Fibroblast of lung (primary cell): Measurements from ENCODE around the gene HPCAL1. TPM values are rescaled to one million over a fixed set of nuclear protein-coding genes. Genes with fewer than 3 reads are reported as not detected.

Source experiments
- DNase-seq, 2 donors: peaks; one replicate each; pipeline versions ENCODE4 v3.0.0 to v3.0.0-alpha.2; 2010; ENCODE audit warnings: low read depth in 2 of 2
- H2AFZ ChIP-seq: 2 replicates; pipeline ENCODE4 v1.5.1; 2012; ENCODE audit warnings: low read length, control low read depth, inconsistent platforms
- H3K27ac ChIP-seq: 2 replicates; pipeline ENCODE4 v1.5.1; 2011; ENCODE audit warnings: low read length, control low read depth; ENCODE audit not compliant: insufficient read depth
- H3K27me3 ChIP-seq: 2 replicates; pipeline ENCODE4 v1.5.1; 2011; ENCODE audit warnings: mild to moderate bottlenecking, low read length; ENCODE audit not compliant: control insufficient read depth, insufficient read depth
- H3K36me3 ChIP-seq: 2 replicates; pipeline ENCODE4 v1.5.1; 2011; ENCODE audit warnings: low read length; ENCODE audit not compliant: control insufficient read depth, insufficient read depth
- H3K4me1 ChIP-seq: 2 replicates; pipeline ENCODE4 v1.5.1; 2011; ENCODE audit warnings: low read length; ENCODE audit not compliant: control insufficient read depth, insufficient read depth; ENCODE audit errors: extremely low read depth
- H3K4me2 ChIP-seq: 2 replicates; pipeline ENCODE4 v1.5.1; 2011; ENCODE audit warnings: low read length, control low read depth; ENCODE audit not compliant: insufficient read depth; ENCODE audit errors: extremely low read depth
- H3K4me3 ChIP-seq, 4 experiments: fragments of 200-600 bp in 1 of 4; sonication (generic) in 1 of 4; replicated peaks in 1 of 4; 2 replicates each; pipeline ENCODE4 v1.5.1; 2011 to 2016; ENCODE audit warnings: low read length in 4 of 4, low read depth in 3 of 4, mild to moderate bottlenecking in 3 of 4, control low read depth in 2 of 4, inconsistent platforms in 1 of 4, mixed read lengths in 1 of 4; ENCODE audit not compliant: insufficient read depth in 1 of 4; ENCODE audit errors: control extremely low read depth in 1 of 4
- H3K79me2 ChIP-seq: 2 replicates; pipeline ENCODE4 v1.5.1; 2012; ENCODE audit warnings: mild to moderate bottlenecking, low read length, inconsistent platforms; ENCODE audit not compliant: control insufficient read depth, insufficient read depth
- H3K9ac ChIP-seq: 2 replicates; pipeline ENCODE4 v1.5.1; 2011; ENCODE audit warnings: mild to moderate bottlenecking, low read length, control low read depth; ENCODE audit not compliant: insufficient read depth
- H3K9me3 ChIP-seq: 2 replicates; pipeline ENCODE4 v1.5.1; 2012; ENCODE audit warnings: low read depth, low read length; ENCODE audit not compliant: control insufficient read depth, insufficient read depth
- H4K20me1 ChIP-seq: 2 replicates; pipeline ENCODE4 v1.5.1; 2011; ENCODE audit warnings: low read length; ENCODE audit not compliant: control insufficient read depth, insufficient read depth; ENCODE audit errors: extremely low read depth
- EZH2 ChIP-seq: IDR thresholded peaks from 2 replicates; pipeline ENCODE4 v1.5.1; 2012; ENCODE audit warnings: low read length, control low read depth, mild to moderate bottlenecking; ENCODE audit errors: missing control alignments
- polyA plus RNA-seq, 2 donors: library from polyadenylated mRNA; depleted of rRNA in 1 of 2; stranded (reverse) in 1 of 2; unstranded in 1 of 2; fragments of >200 nt; gene quantifications; 2 replicates each; pipeline ENCODE4 v1.2.1, GENCODE V29; 2011 to 2012; ENCODE audit warnings: missing spikeins in 1 of 2
- total RNA-seq: library from RNA; depleted of rRNA; stranded (reverse); fragments of >200 nt; gene quantifications from 2 replicates; pipeline ENCODE4 v1.2.1, GENCODE V29; 2014
- TF ChIP-seq, protein P1 (sequence below), 2 donors: IDR thresholded peaks in 1 of 2; conservative IDR thresholded peaks in 1 of 2; 1 replicate in 1 of 2; 2 replicates in 1 of 2; pipeline ENCODE4 v1.5.1; 2011 to 2012; ENCODE audit warnings: low read length in 2 of 2, control low read depth in 1 of 2, inconsistent platforms in 1 of 2, low read depth in 1 of 2, mild to moderate bottlenecking in 1 of 2

Gene HPCAL1
- total and polyA plus RNA-seq, 2 donors (not counting 1 experiment from before 2014, with no cell fraction given) = 11.4 to 34.5 TPM

DNA sequence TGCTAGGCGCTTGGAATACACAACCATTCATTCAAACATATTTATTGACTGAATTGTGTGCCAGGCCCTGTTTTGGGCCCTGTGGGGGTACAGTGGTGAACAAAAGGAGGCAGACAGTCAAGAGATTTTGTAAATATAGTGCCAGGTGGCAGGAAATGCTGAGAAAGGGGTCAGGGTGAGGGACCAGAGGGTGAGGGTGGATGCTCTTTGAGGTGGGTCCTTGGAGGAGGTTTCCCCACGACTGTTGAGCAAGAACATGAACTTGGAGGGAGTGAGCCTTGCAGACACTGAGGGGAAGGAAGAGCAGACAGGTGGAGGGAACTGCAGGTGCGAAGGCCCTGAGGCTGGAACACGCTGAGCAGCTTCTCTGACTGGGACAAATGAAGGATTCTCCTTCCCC, 104.7 kb downstream of the HPCAL1 start:
- no peak overlapping the region for H3K9ac ChIP-seq
- DNase-seq = no peak
- no peaks in the 10 kb centered on the region for H3K79me2 ChIP-seq
- no peak overlapping the region for H3K27ac ChIP-seq
- H4K20me1 ChIP-seq = no peaks in the 10 kb centered on the region
- H3K4me2 ChIP-seq = no peak overlapping the region
- H3K4me3 ChIP-seq = no peak overlapping the region
- H3K4me1 ChIP-seq = peaks cover 9% of the 10 kb centered on the region
- H3K9me3 ChIP-seq = no peaks in the 10 kb centered on the region
- no peaks in the 10 kb centered on the region for H3K36me3 ChIP-seq
- TF ChIP-seq EZH2 = no peak
- TF ChIP-seq, protein P1, sequence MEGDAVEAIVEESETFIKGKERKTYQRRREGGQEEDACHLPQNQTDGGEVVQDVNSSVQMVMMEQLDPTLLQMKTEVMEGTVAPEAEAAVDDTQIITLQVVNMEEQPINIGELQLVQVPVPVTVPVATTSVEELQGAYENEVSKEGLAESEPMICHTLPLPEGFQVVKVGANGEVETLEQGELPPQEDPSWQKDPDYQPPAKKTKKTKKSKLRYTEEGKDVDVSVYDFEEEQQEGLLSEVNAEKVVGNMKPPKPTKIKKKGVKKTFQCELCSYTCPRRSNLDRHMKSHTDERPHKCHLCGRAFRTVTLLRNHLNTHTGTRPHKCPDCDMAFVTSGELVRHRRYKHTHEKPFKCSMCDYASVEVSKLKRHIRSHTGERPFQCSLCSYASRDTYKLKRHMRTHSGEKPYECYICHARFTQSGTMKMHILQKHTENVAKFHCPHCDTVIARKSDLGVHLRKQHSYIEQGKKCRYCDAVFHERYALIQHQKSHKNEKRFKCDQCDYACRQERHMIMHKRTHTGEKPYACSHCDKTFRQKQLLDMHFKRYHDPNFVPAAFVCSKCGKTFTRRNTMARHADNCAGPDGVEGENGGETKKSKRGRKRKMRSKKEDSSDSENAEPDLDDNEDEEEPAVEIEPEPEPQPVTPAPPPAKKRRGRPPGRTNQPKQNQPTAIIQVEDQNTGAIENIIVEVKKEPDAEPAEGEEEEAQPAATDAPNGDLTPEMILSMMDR (conservative IDR thresholded peaks at IDR 0.05 in 1 of 2, IDR thresholded peaks at IDR 0.05 in 1 of 2; ENCODE audit: low read depth in 1 of 2, low read length in 2 of 2) = no peak
- no peaks in the 10 kb centered on the region for H3K27me3 ChIP-seq
- H2AFZ ChIP-seq = no peak overlapping the region

DNA sequence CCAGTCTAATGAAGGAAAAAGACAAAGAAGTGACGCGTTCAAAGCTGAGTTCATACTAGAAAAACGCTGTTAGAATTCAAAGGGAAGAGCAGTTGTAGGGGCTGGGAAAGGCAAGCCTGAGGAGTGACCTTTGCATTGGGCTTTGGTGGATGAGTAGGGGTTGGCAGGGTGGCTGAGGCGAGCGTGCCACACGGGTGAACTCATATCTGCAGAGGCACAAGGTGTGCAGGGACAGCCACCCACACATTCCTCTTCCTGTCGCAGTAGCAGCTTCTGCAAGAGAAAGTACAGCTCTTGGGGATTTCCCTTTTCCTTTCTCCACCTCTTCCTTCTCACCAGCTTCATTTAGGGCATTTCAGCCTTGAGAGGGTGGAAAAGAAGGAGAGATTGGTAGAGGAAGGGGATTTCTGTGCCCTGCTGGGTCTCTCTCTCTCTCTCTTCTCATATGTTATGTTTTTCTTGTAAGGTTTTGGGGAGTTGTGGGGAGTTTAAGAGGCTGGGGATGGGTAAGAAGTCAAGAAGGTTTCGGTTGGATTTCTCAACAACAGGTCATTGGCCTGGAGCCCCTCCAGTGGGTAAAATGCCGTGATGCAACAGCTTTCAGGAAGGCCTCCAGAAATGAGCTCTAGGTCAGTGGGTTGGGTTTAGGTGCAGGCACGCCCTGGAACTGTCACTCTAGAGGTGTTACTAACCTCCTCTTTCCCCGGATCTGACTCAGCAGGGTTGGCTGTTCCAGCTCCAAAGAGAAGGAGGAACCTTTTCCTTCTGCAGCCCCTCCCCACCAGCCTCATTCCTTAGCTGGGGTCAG, 105.3 kb downstream of the HPCAL1 start:
- no peak for TF ChIP-seq EZH2
- TF ChIP-seq, protein P1 (conservative IDR thresholded peaks at IDR 0.05 in 1 of 2, IDR thresholded peaks at IDR 0.05 in 1 of 2; ENCODE audit: low read depth in 1 of 2, low read length in 2 of 2) = no peak
- no peak overlapping the region for H3K4me2 ChIP-seq
- no peak overlapping the region for H2AFZ ChIP-seq
- H3K27ac ChIP-seq = no peak overlapping the region
- H3K9me3 ChIP-seq = no peaks in the 10 kb centered on the region
- H3K4me3 ChIP-seq = no peak overlapping the region
- H3K79me2 ChIP-seq = no peaks in the 10 kb centered on the region
- H3K9ac ChIP-seq = no peak overlapping the region
- H3K27me3 ChIP-seq = no peaks in the 10 kb centered on the region
- H4K20me1 ChIP-seq = no peaks in the 10 kb centered on the region
- no peaks in the 10 kb centered on the region for H3K36me3 ChIP-seq
- DNase-seq = peak; percentile 81 to 94
- H3K4me1 ChIP-seq = peaks cover 9% of the 10 kb centered on the region

DNA sequence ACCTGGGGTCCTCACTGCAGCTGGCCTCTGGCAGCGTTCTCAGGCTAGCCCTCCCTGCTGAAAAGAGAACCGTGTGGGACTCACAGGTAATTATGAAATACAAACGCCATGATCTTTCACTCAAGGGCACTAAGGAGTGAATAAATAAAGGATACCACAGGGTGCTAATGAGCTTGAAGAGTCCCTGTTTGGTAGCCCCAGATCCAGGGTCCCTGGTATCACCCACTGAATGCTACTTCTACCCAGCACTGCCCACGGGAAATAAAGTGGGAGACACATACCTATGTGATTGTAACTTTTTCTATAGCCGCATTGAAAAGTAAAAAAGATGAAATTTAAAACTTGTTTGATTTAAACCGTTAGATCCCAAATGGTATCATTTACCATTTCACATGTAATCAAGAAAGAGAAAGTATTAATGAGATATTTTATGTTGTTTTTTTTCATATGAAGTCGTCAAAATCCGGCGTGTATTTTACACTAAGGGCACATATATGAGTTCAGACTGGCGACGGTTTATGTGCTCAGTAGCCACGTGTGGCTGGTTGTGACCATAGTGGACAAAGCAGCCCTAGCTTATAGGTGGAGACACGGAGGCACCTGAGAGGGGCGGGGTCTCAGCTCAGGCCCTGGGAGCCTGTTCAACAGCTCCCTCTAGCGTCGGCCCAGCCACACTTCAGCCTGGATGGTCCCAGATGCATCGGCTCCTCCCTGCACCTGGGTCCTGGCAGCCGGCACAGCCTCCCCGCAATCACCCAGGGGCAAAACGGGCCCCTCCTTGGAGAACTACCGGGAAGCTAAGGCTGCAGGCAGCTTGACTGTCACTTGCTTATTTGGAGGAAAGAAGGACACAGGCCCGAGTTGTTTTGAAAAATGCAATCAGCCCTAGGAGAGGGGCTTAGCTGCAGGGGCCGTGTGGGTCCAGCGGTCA, 106.2 kb downstream of the HPCAL1 start:
- Histone ChIP-seq H2AFZ (no peak overlapping the region), H3K27ac (no peak overlapping the region), H4K20me1 (no peaks in the 10 kb centered on the region), H3K36me3 (no peaks in the 10 kb centered on the region), H3K9ac (no peak overlapping the region), H3K79me2 (no peaks in the 10 kb centered on the region), H3K4me3 (peak overlapping the region in 1 of 4 experiments; percentile 44), H3K4me1 (peaks cover 14% of the 10 kb centered on the region), H3K4me2 (peak overlapping the region; percentile 3), H3K9me3 (no peaks in the 10 kb centered on the region), H3K27me3 (no peaks in the 10 kb centered on the region)
- TF ChIP-seq, protein P1 (conservative IDR thresholded peaks at IDR 0.05 in 1 of 2, IDR thresholded peaks at IDR 0.05 in 1 of 2; ENCODE audit: low read depth in 1 of 2, low read length in 2 of 2) = peak; percentile 90 to 93
- no peak for TF ChIP-seq EZH2
- DNase-seq = peak; percentile 59 to 70
